ENCODE measurements around the gene DTNA. TPM values are rescaled to one million over a fixed set of nuclear protein-coding genes. Genes with fewer than 3 reads are reported as not detected.
"Not testable (repeated sequence)": the region's sequence is repeated elsewhere in the genome, so short reads cannot be mapped to it uniquely, and the experiment has no call there.

DTNA gene
- total RNA-seq, 2 donors from 2014 or later = 2.7 to 7.0 TPM

DNA sequence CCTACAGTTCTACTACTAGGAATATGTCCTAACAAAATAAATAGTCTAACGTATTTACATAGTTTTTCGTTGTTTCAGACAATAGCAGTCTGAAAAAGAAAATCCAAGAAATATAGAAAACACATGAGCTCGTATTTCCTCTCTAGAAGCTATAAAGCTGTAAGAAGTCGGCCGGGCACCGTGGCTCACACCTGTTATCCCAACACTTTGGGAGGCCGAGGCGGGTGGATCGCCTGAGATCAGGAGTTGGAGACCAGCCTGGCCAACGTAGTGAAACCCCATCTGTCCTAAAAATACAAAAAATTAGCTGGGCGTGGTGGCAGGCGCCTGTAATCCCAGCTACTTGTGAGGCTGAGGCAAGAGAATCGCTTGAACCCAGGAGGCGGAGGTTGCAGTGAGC is 6.0 kb downstream of the DTNA start:
- ATAC-seq; intact Hi-C loops (cut with DNase I, micrococcal nuclease); DNase-seq: not testable (repeated sequence)

DNA sequence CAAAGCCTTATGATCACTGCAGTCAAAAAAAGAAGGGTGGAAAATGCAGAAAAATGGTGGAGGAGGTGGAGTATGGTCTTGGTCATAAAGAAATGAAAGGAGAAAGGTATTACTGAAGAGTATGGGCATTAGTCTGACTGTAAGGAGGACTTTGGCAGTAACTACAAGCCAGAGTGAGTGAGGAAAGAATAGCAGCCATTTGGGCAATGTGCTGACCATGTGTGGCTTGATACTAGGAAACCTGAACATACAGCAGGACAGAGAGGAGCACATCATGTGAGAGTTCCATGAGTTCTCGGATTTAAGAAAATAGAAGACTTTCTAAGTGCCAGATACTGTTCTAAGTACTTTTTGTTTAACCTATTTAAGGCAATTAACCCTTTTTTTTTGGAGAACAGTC is 8.5 kb downstream of the DTNA start:
- DNase-seq (no peak), ATAC-seq (no peak)
- intact Hi-C loops (cut with DNase I, micrococcal nuclease) = no loop called here

DNA sequence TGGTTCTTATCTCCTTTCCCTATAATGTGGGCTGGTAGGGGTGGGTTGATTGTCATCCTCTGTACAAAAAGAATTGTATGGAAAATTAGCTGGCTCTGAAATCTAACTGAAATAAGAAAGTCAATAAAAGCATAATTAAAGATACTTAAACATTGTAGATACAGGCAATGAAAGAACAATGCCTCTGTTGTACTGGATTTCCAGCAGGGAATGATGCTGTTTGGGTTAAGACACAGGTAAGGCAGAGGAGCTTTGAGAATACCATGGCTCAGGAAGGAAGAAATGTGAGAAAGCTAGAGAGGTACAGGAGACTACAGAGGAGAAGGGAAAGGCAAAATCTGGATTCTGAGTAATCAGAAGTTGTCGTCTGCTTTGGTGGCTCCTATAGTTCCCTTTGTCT is 10.1 kb downstream of the DTNA start:
- no peak for DNase-seq
- intact Hi-C loops (cut with DNase I, micrococcal nuclease) = no loop called here
- ATAC-seq = peak; percentile 60

DNA sequence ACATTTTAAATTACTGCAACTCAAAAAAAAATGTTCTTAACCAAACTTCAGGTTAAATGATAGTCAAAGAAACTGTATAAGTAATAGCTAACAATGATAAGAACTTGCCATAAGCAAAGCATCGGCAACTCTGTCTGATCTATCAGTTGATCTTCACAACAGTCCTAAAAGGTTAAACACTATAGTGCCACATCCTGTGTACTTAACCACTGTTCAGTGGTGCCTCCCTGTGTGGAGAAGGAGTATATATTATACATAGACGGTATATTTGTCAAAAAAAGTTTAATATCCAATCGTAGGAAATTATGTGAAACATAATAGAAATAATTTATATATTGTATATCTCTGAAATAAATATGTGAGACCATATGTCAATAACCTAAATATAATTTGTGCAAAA is 13.0 kb downstream of the DTNA start:
- intact Hi-C loops (cut with DNase I, micrococcal nuclease) = no loop called here

DNA sequence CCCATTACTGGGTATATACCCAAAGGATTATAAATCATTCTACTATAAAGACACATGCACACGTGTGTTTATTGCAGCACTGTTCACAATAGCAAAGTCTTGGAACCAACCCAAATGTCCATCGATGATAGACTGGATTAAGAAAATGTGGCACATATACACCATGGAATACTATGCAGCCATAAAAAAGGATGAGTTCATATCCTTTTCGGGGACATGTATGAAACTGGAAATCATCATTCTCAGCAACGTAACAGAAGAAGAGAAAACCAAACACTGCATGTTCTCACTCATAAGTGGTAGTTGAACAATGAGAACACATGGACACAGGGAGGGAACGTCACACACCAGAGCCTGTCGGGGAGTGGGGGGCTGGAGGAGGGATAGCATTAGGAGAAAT is 15.6 kb downstream of the DTNA start:
- ATAC-seq; intact Hi-C loops (cut with DNase I, micrococcal nuclease); DNase-seq: not testable (repeated sequence)

More for the DNA sequence above, 13.0 kb downstream of the DTNA start:
- DNase-seq (no peak), ATAC-seq (peak; percentile 55)

DNA sequence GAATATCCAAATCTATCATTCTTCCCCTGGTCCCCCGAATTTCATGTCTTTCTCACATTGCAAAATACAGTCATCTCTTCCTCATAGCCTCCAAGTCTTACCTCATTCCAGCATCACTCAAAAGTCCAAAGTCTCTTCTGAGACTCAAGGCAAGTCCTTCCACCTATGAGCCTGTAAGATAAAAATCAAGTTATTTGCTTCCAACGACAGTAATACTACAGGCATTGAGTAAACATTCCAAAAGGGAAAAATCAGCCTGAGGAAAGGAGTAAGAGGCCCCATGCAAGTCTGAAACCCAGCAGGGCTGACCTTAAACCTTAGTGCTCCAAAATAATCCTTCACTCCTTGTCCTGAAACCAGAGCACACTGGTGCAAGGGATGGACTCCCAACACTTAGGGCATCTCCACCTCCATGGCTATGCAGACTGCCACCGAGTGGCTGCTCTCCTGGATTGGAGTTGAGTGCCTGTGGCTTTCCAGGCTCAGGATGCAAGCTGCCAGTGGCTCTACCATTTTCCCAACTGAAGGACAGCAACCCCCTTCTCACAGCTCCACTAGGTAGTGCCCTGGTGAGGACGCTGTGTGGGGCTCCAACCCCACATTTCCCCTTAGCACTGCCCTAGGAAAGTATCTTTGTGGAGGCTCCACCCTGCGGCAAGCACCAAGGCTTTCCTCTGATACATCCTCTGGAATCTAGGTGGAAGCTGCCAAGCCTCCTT is 16.3 kb downstream of the DTNA start:
- DNase-seq (no peak), ATAC-seq (peak; percentile 85)
- intact Hi-C loops (cut with DNase I, micrococcal nuclease) = no loop called here

DNA sequence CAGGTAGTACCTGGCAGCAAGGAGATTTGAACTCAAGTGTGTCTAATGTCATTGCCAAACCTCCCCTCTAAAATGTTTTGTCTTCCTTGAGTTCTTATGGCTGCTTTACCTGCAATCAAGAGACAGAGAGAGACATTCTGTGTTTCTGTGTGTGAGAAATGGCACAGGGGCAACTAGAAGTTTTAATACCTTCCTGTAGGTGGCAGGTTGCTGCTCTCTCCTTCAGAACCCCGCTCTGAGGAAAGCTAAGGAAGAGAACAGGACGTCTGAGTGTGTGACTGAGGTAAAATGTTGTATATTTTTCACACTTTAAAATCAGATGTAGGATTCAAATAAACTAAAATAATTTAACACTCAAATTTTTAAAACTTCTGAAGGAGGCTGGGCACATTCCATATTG is 19.2 kb downstream of the DTNA start:
- no peak for DNase-seq
- intact Hi-C loops (cut with DNase I, micrococcal nuclease) = no loop called here
- peak; percentile 83 for ATAC-seq

DNA sequence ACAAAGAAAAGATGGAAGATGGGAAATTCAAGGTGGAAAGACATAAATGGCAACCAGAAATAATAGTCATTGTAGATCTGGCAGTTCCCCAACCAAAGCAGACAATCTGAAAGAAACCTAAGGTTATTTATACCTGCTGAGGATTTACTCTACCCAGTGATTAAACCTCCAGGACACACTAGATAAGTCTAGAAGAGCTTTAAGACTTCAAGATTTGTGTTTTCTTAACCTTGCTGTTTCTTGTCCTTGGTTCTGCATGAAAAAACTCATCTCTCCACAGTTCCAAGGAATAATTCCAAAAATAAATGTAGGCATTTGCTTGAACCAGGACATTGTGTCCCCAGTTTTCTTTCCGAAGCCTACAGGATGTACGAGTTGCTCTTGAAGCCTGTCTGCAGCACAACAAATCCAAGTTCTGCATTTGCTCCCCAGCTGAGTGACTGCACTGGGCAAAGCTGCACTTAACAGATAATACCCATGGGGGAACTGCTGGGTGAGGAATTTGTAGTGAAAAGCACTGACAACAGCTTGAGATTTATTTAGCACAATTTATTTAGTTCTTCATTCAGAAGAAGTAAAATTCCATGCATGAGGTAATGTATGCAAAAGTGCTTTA is 19.8 kb downstream of the DTNA start:
- ATAC-seq = no peak
- intact Hi-C loops (cut with DNase I, micrococcal nuclease) = no loop called here

DNA sequence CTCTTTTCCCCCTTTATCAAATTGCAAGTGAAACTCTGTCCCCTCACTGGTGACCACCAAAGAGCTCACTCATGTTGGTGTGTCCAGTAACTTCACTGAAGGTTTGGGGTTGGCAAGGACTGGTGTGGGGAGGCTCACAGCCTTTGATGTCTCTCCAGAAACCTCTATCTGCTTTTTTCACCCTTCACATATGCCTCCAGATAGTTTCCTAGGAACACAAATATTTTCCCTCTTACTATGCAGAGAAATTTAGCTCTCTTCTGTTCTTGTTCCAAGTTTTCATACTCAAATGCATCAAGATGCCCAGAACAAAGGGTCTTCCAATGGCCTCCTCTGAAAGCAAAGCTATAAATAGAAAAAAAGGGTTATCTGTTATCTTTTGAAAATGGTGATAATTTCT is 20.7 kb downstream of the DTNA start:
- intact Hi-C loops (cut with DNase I, micrococcal nuclease) = no loop called here
- no peak for ATAC-seq
- no peak for DNase-seq

More for the DNA sequence above, 19.8 kb downstream of the DTNA start:
- DNase-seq = no peak

DNA sequence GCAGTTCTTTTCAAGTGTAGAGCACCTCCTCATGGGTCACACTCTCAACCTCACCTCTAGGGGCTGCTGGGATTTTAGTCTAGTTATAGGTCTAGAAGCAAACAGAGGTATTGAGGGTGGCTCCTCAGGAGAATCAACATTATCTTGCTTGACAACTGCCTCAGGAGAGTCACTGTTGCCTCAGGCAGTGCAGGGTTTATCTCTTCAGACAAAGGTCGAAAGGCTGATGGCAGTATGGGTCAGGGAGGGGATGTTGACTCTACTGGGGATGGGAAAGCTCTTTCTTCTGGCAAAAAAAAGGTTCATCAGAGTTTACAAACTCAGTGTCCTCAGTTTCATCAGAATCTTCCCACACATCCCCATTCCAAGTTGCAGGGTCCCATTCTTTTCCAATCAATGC is 24.0 kb downstream of the DTNA start:
- ATAC-seq (no peak), DNase-seq (no peak)
- intact Hi-C loops (cut with DNase I, micrococcal nuclease) = no loop called here

DNA sequence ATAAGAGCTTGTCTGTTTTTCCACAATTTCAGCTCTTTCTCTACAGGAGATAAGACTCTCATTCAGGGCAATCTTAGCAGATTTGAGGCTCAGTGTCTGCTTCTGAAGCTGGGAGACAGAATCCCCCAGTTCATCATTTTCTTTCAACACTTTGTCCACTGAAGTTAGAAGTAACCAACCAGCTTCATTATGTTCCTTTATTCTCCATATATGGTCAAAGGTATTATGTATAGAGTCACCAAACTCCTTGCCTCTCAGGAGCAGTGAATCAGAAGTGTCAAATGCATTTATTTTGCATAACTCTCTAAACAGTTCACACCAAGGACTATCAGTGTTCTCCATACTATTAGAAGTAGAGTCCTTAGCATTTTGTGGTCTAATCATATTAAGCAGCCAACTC is 24.4 kb downstream of the DTNA start:
- intact Hi-C loops (cut with DNase I, micrococcal nuclease); ATAC-seq; DNase-seq: not testable (repeated sequence)

DNA sequence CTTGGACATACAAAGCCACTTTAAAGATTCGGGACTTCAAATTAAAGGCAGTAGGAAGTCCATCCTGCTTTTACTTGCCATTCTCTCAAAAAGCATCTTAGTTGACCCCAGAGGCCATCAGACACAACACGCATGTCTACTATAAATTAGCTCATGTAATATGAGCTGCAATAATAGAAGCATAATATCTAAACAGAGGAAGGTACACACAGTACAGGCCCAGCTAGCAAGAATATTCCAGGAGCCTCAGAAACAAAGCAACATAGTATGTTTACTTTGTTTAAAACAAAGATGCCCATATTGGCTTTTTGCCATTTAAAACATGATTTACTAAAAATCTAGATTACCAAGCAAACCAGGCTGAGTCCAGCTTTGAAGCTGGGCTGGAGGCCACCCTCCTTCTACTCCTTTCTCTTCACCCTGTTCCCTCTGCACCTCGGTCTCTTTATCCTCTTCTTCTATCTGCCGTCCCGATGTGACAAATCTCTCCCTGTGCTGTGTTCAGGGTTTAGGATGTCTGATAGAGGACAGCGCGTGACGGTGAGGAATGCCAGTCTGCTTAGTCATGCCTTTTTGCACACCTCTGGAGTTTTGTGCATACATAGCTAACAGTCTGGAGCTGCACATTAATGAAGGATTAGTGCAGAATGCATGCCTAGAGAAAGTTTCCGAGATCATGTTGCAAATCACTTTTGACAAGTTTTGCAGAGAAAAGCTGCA is 28.2 kb downstream of the DTNA start:
- DNase-seq = no peak
- intact Hi-C loops (cut with DNase I, micrococcal nuclease) = no loop called here
- no peak for ATAC-seq

DNA sequence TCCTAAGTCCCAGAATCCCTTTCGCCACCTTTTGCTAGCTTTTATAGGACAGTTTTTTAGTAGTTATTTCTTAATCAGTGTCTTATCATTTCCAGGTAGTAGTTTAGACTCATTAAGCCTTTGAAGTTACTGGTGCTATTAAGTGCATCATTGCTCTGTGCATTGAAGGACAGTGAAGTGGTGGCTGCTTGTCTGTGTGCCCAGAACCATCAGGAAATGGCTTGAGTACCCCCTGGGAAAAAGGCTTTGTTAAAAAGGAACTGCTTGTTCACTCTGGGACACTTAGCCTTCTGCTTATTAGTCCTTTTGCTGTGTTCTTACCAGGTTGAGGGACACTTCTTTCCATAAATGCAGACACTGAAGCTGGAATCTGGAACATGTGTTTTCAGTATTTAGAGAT is 30.0 kb downstream of the DTNA start:
- DNase-seq (no peak), ATAC-seq (no peak)
- intact Hi-C loops (cut with DNase I, micrococcal nuclease) = no loop called here

DNA sequence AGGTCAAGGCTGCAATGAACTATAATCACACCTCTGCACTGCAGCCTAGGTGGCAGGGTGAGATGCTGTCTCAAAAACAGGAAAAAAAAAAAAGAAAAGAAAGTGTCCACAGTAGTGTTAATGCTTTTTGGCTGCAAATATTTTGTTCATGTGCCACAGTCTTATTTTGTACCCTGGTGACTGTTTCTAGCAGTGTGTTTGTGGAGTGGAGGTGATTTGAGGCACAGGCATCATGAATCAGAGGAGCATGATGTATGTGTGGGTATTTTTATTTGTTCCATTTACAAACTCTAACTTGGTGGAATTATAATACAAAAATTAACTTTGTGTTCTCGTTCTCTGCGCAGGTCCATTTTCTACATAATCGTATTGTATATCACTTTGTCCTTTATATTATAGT is 30.6 kb downstream of the DTNA start:
- DNase-seq (no peak), ATAC-seq (no peak)
- intact Hi-C loops (cut with DNase I, micrococcal nuclease) = no loop called here

DNA sequence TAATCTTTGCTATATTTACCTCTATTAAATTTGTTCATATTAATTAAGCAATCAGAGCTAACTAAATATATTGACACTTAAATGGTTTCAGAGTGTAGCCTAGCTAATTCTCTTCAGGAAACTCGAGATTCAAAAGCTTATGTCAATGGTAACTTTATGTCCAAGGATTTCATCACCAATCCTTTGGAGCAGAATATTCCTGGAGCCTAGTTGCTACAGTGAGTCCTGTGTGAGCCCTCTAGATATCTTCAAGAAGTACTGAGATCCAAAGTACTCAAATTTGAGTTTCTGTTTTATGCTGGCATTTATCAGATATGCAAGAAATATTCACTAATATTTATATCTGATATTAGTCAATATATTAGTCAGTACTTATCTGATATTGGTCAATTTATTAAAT is 31.3 kb downstream of the DTNA start:
- DNase-seq (no peak), ATAC-seq (no peak)
- intact Hi-C loops (cut with DNase I, micrococcal nuclease) = no loop called here

DNA sequence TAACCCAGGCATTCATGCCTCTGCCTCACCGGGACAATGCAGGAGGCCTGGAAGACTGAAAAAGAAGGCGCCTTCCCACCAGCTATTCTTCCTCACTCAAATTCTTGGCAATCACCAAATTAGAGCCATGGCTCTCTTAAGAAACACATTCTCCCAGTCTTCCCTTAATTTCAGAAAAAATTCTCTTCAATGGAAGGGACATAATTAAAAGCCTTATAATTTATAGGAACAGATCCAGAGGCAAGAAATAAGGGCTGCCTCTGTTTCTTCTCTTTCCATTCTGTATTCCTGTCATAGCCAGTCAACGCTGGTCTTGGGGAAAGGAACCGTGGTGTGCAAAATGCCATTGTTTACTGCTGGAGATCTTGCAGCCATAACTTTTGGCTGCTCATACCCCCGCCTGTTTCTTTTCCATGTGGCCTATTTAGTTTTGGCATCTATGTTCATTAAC is 32.8 kb downstream of the DTNA start:
- ATAC-seq = no peak
- peak in 1 of 2 donors; percentile 28 for DNase-seq
- intact Hi-C loops (cut with DNase I, micrococcal nuclease) = no loop called here

DNA sequence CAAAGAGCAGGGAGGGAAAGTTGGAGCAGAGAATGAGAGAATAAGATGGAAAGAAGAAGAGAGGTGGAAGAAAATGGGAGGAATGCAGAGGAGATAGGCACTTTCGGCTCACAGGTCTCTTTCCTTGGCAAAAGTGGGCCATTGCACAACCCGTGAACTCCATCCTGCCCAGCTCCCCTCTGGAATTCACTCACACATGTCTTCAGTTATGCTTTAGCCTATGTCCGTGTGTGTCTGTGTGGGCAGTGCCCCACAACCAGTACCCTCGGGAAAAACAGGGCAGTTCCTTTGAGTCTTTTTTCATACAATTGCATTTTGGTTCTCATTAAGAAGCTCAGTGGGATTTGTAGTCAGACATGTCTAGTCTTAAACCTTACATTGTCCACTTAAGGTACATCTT is 34.5 kb downstream of the DTNA start:
- ATAC-seq (no peak), DNase-seq (no peak)
- intact Hi-C loops (cut with DNase I, micrococcal nuclease) = no loop called here

DNA sequence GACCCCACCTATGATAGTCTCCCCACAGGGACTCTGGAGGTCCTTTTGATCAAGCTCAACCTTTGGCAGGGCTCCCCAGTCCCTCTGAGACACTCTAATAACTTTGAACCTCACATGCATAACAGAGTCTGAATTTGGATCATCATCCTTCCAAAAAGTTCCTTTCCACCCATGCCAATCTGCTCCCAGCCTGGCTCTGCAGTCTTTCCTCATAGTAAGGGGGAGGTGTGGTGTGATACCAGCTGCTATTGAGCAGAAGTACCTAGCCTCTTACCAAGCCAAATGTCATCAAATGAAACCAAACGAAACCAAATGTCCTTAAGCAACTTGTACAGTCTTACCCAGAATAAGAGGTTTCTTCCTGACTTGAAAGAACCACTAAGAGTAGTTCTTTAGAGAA is 36.5 kb downstream of the DTNA start:
- DNase-seq = no peak
- intact Hi-C loops (cut with DNase I, micrococcal nuclease) = no loop called here
- no peak for ATAC-seq

DNA sequence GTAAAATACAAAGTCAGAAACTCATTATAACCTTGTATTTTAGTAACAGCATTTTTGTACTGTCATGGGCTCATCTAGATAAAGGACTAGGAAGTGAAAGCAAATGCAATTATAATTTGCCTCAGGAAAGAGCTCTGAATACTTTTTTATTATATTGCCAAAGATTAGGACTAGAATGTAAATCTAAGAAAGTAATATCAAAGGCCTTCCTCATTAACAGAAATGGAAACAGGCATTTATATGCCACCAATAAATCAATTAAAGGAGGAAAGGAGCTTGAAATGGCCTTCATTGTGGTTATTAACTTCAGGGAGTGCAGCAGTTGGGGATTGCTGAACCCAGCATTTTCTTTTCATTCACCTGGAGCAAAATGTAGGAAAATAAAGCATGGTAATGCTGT is 39.6 kb downstream of the DTNA start:
- ATAC-seq (no peak), DNase-seq (no peak)
- intact Hi-C loops (cut with DNase I, micrococcal nuclease) = no loop called here

DNA sequence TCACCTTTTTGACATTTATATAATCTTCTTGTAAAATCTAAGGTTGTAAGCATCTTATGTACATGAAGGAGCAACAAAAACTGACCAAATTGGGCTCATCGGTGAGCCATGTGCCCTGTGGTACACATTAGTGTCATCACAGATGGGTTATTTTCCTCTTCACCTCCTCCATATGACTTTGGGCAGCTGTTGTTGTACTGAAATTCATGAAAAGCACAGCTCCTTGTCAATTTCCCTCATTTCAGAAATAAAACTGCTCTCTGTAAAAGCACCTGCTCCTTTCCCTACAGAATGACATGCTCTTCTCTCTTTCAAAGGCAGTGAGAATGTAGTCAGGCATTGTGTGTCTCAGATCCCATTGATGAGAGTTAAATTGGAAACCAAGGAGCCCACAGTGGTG is 42.0 kb downstream of the DTNA start:
- no peak for DNase-seq
- ATAC-seq = no peak
- intact Hi-C loops (cut with DNase I, micrococcal nuclease) = no loop called here
